Activated T-helper 1 cell treated with Interleukin-2 at 50 U/mL for 16 hours (primary cell): ENCODE measurements around the gene CKB.

Experiments used
- DNase-seq: peaks from one replicate; pipeline ENCODE4 v3.0.0-alpha.2; 2020; ENCODE audit warnings: low read depth

Gene CKB

GRCh38 chr14:103522649-103523574, at the start of gene CKB:
TSS of gene CKB (minus strand) at chr14:103522830. CDS start at chr14:103522493, 337 bp downstream.
- no peak for DNase-seq

- no peak for DNase-seq
Observed at GRCh38 chr14:103569408-103569807, 46.8 kb upstream of the CKB start.

- no peak for DNase-seq
Observed at GRCh38 chr14:103568952-103569351, 46.3 kb upstream of the CKB start.

- DNase-seq, result no peak
Observed at GRCh38 chr14:103563844-103564505, 41.3 kb upstream of the CKB start.

- no peak for DNase-seq
Observed at GRCh38 chr14:103563226-103563620, 40.6 kb upstream of the CKB start.

- DNase-seq, result peak; percentile 76
Observed at GRCh38 chr14:103562429-103563225, 40.0 kb upstream of the CKB start, which contains the start of the genes BAG5 and COA8. TSS of gene BAG5 (minus strand) at chr14:103562657. CDS start at chr14:103561164, 1,493 bp downstream. TSS of gene COA8 (plus strand) at chr14:103562960. CDS start at chr14:103563002, 42 bp downstream.

GRCh38 chr14:103562179-103562428, 39.5 kb upstream of the CKB start:
- peak; percentile 5 for DNase-seq

GRCh38 chr14:103561381-103562178, 39.0 kb upstream of the CKB start:
- DNase-seq, result no peak

GRCh38 chr14:103560691-103561090, 38.1 kb upstream of the CKB start:
- DNase-seq, result no peak

GRCh38 chr14:103559766-103560165, 37.1 kb upstream of the CKB start:
- no peak for DNase-seq

- no peak for DNase-seq
Observed at GRCh38 chr14:103558071-103558882, 35.6 kb upstream of the CKB start.

- no peak for DNase-seq
Observed at GRCh38 chr14:103556946-103557758, 34.5 kb upstream of the CKB start.

- DNase-seq, result no peak
Observed at GRCh38 chr14:103555559-103556337, 33.1 kb upstream of the CKB start.

- no peak for DNase-seq
Observed at GRCh38 chr14:103552846-103553210, 30.2 kb upstream of the CKB start.

- DNase-seq, result no peak
Observed at GRCh38 chr14:103552011-103552845, 29.6 kb upstream of the CKB start.

- DNase-seq, result no peak
Observed at GRCh38 chr14:103551338-103551762, 28.7 kb upstream of the CKB start.

- no peak for DNase-seq
Observed at GRCh38 chr14:103550451-103551337, 28.1 kb upstream of the CKB start.
